NCI-H2081 (cell line): Measurements from ENCODE around the gene DNAJB6.

Source experiments
- DNase-seq, 2 experiments: peaks; one replicate each; lab custom pipeline; 2025; lab: John Stamatoyannopoulos, UW

The DNAJB6 gene

DNA sequence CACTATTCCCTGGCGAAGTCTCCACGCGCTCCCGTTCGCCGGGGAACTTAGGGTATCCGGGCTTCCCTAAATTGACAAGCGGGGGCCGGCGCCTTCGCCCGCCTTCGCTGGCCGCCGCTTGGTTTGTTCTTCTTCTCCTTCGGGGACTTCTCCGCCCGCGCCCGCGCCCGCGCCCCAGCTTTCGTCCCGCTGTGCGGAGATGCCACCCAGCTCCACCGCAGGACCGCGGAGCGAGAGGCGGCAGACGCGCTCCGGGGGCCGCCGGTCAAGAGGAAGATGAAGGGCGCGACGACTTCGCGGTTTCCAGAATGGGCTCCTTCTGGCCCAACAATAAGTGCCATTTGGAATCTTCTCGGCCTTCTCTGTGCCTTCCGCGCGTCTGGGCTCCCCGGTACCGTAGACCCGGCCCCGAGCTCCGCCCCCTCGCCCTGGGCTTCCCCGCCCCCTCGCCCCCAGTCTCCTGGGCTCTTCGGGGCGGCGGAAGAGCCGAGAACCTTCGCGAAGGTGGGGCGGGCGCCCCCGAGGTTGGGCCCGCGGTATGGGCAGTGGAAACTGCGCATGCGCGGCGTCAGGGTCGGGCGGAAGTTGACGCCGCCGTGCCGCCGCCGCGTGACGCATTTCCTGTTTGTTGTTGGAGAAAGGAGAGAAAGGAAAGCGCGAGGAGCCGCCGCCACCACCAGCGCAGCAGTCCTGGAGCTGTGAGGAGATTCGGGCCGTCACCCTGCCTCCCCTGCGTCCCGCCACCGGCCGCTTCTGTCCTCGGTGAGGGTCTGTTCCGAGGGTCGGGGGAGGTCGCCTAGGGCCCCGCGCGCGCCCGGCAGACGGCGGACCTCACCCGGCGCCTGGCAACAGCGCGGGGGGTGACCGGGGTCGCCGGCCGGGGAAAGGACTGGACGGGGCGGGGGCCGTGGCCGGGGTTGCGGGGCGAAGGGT lies at the start of gene DNAJB6:
TSS of gene DNAJB6 (plus strand) at position 622 of the 933 bp plus-strand sequence. CDS start 21,569 bp downstream, outside the sequence.
- DNase-seq: peak; percentile 92 to 95

DNA sequence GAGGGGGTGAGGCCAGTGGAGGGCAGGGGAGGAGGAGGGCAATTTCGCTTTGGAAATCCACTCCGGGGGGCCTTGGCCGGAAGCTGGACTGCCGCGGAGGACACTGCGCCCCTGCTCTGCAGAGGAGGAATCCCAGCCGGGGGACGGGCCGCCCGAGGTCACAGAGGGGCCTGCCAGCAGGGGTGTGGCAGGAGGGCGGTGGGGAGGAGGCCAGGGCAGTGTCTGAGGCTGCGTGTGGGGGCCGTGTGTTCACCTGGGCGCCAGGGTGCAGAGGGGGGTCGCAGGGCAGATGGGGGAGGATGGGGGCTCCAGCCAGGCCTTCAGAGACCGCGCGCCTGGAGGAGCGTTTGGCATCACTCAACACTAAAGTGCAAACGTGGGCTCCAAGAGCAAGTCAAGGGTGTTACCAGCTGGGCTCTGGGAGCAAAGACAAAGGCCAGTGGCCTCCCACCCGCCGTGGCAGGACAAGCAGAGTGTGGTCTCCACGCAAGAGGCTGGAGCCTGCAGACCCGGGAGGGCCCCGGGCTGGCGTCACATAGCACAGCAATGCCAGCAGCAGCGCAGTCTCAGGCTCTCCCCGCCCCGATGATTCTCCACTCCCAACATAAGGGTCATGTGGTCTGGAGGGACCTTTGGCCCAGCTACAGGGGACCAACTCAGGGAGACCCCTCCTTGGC lies 45.3 kb upstream of the DNAJB6 start:
- DNase-seq: no peak

DNA sequence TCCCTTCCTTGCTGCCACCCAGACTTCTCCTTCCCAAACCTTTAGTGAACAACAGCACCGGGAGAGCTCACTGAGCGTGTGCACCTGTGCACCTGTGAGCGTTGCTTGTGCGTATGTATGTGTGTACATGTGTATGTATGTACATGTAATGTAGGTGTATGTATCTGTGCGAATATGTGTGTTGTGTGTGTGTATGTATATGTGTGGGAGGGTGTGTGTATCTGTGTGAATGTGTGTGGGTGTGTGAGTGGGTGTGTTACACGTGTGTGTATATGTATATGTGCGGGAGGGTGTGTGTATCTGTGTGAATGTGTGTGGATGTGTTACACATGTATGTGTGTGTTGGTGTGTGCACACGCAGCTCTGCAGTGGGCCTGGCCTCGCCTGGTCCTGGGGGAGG lies 44.5 kb upstream of the DNAJB6 start:
- no peak for DNase-seq

DNA sequence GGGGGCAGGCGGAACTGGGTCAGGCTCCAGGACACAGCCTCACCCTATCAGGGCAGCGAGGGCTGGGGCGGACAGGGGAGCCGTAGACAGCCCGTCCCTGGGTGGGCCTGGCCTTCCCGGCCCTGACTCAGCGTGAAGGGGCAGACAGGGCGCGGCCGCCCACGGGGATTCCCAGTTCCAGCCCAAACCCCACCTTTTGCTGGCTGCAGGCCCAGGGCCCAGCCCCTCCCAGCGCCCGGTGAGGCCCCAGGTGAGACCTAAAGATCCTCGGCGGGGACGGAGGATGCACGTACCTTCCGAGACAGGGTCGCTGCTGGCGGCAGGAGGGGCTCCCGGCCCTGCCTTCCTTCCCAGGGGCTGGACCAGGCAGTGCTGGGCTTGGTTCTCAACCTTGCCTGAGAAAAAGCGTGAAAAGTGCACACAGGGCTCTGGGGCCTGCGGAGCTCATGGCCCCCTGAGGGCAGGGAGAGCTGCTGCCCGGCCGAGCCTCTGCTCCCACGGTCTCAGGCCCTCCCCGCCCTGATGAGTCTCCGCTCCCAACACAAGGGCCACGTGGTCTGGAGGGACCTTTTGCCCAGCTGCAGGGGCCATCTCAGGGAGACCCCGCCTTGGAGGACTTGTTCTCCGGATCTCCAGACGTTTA lies 43.9 kb upstream of the DNAJB6 start:
- DNase-seq: no peak

DNA sequence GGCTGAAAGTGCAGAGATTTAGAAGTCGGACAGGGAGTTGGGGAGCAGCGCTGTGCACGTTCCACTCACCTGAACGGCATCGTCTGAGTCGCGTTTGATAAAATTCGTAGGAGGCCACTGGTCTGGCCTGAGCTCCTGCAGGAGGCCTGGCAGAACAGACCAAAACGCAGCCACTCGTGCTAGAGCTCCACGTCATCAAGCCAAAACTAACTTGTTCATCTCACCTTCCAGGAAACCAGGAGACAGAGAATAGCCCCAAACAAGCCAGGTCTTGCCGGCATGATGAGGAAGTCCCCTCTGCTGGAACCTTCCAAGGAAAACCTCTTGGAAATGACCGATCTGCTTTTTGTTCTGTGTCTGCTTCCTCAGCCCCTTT lies 43.4 kb upstream of the DNAJB6 start:
- no peak for DNase-seq

DNA sequence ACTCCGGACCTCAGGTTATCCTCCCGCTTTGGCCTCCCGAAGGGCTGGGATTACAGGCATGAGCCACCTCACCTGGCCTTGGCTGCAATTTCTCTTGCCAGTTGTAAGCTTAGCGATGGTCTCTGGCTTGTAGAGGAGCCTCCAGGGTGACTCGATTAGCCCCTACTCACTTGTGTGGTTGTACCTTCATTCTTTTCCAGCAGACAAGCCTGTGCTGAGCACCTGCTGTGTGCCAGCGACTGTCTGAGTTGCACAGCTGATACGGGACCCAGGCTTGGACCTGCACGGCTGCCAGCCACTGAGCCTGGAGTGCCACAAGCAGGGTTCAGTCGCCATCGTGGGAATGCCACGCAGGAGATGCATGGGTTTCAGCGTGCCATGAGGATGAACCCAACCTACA lies 42.0 kb upstream of the DNAJB6 start:
- no peak for DNase-seq

DNA sequence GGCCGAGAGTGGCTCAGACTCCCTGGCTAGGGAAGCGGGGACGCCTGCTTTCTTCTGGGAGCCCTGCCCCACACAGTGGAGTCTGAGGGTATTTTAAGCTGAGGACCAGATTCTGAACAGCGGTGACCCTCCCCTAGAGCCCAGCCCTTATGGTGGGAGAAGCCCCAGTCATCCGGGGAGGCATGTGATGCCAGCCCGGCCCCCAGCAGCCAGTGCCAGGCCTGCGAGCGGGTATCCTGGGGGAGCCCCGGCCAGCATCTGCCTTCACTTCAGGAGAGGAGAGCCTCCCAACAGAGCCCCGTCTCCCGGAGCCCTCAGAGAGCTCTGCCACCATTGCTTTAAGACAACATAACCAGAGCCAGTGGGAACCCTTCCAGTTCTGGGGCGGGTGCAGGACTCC lies 41.5 kb upstream of the DNAJB6 start:
- no peak for DNase-seq

DNA sequence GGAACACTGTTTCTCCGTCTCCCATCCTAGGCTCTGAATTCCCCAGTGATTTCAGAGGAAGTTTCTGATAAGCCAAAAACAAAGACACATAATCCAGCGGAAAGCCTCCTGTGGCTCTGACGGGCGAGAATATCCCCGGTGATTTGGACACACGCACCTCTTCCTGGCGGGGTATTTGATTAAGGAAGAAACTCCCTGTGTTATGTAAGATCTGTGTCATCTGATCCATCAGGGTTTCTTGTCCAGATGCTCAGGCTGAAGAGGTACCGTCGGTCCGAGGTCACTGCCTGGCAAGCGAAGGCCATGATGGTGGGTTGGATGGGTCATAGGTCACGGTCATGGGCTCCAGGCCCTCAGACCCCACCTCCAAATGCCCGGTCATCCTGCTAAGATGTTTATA lies 39.6 kb upstream of the DNAJB6 start:
- no peak for DNase-seq

DNA sequence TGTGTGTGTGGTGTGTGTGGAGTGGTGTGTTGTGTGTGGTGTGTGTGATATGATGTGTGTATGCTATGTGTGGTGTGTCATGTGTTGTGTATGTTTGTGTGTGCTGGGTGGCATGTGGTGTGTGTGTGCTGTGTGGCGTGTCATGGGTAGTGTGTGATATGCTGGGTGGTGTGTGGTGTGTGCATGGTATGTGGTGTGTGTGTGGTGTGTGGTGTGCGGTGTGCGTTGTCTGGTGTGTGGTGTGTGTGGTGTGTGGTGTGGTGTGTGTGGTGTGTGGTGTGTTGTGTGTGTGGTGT lies 37.5 kb upstream of the DNAJB6 start:
- DNase-seq: no peak

DNA sequence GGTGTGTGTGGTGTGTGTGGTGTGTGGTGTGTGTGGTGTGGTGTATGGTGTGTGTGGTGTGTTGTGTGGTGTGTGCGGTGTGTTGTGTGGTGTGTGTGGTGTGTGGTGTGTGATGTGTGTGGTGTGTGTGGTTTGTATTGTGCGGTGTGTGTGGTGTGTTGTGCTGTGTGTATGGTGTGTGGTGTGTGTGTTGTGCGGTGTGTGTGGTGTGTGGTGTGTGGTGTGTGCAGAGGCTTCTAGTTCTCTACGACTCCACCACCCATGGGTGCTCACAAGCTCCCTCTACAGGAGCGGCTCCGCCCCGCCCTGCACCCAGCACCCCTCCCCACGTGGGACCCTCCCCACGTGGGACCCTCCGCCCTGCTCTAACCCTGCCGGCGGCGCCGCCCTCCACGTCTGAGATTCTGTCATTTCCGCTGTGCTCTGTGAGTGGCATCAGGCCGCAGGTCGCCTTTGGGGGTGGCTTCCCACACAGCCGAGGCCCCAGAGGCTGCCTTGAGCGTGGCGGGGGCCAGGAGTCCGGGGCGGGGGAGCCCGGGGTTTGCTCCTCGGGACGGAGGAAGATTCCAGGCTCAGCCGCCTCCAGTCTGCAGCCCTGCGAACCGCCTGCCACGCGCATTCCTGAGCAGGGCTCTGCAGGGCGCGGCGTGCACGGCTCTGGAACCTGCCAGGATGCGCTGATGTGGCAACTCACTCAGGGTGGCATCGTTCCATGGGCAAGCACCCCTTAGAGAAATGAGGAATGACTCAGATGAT lies 37.0 kb upstream of the DNAJB6 start:
- DNase-seq: no peak

DNA sequence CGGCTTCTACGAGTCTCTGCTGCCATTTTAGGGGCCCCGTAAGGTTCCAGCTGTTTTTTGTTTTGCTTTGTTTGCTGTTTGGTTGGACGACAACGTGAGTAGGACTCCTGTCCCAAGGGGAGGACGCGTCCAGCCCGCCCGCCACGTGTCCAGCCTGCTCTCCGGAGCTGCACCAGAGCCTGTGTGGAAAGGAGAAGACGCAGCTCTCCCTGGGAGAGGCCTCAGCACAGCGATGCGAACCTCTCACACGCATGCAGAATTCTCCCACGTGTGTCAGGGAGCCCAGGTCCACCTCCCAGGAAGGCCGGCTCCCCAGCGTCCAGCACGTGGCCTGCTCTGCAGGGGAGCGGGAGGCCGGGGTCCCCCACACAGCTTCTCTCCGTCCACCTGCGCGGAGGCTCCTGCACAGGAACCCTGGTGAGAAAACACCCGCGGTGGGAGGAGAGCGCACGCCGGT lies 36.4 kb upstream of the DNAJB6 start:
- DNase-seq: no peak

DNA sequence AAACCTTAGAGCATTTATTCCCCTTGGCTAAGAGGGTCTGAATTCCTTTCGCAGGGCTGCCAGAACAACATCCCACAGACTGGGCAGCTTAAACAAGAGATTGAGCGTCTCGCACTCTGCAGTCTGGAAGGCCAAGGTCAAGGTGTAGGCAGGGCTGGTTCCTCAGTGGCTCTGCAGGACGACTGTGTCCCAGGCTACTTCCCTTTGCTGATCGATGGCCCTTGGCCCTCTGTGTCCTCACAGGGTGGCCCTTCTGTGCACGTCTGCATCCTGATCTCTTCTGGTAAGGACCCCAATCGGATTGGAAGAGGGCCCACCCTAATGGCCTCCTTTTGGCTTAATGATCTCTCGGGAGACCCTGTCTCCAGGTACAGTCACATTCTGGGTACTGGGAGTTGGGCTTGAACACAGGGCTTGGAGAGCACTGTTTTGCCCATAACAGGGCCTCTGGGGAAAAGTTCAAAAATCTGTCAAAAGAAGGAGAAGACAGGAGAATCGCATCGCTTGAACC lies 35.1 kb upstream of the DNAJB6 start:
- DNase-seq: no peak

DNA sequence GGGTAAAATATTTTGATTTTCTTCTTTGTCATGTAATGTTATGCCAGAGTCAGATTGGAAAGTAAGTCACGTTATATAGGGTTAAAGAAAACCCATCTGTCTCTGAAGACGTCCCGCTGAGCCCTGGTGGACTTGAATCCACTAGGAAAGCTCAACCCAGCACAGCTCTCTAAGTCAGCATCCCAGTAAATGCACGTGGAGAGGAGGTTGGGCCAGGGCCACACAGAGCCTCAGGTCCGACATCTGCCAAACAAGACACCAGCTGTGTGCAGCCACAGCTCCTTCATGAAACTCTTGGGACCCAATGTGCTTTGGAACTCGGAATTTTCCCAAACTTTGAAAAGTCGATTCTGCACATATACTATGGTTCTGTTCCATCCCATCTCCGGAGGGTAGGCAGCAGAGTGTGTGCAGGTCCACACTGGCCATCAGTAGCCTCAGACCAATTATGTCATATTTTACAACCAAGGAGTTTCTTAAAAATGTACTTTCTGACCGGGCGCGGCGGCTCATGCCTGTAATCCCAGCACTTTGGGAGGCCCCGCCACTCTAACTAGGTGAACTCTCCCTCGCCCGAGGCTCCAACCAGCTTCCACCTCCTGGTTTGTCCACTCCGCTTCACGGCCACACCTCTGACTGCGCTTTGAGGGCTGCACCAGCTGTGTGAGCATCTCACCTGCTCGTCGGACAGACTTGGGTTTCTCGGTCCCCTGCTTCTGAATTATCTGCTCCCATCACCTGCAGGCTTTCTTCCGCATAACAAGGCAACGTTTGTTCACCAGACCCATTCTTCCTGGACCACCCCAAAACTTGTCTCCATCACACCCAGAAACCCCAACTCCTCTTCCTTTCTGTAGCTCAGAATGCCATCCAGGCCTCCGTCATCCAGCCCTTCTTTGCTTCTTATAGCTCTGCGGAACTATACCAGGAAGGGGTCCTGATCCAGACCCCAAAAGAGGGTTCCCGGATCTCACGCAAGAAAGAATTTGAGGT lies 29.7 kb upstream of the DNAJB6 start:
- DNase-seq: no peak

DNA sequence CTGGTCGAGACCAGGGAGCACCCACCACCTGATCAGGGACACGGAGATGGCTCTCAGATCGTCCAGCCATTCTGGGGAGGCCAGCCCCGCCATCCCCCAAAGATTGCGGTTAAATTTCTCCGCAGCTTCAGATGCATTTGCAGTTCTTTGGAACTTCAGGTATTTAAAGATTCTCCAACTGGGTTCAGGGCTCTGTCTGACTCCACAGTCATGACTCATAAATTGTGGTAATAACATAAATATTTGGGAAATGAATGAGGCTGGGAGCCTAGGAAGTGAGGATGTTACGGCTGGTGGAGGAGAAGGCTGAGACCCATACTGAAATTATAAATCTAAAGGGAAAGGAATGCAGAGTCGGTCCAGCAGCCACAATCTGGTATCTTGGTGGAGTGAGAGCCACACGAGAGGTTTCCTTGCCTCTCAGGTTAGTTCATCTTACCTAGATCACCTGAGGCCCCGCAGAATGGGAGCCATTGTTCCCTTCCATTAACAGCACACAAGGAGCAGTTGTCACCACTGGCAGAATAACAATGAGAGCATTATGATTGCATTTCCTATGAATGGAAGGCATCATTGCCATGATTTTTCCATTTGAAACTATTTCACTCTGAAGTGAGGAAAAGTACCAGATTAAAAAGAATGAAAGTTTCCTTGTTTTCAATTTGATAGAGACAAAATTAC lies 26.7 kb upstream of the DNAJB6 start:
- DNase-seq: no peak

DNA sequence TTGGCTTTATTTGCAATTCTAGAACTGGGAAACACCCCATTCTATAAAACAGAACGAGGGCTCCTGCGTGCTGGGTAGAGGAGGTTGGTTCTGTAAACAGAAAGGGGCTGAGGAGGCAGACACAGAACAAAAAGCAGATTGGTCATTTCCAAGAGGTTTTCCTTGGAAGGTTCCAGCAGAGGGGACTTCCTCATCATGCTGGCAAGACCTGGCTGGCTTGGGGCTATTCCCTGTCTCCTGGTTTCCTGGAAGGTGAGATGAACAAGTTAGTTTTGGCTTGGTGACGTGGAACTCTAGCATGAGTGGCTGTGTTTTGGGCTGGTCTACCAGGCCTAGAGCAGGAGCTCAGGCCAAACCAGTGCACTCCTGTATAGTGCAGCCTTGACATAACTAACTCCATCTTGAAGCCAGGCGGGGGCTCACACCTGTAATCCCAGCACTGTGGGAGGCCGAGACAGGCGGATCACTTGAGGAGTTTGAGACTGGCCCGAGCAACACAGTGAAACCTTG lies 26.1 kb upstream of the DNAJB6 start:
- DNase-seq: no peak

DNA sequence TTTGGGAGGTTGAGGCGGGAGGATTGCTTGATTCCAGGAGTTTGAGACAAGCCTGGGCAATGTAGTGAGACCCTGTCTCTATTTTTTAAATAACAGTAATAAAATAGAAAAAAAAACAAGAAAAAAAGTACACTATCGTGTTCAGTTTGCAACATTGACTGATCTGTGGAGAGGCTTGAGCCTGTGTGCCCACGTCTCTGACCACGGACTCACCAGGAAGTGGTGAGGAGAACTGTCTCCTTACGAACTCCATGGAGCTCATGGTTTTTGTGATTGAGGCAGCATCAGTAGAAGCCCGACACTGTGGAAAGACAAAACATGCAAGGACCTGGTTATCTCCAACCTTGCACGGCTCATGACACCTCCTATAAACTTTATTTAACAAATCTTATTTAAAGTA lies 23.9 kb upstream of the DNAJB6 start:
- no peak for DNase-seq

DNA sequence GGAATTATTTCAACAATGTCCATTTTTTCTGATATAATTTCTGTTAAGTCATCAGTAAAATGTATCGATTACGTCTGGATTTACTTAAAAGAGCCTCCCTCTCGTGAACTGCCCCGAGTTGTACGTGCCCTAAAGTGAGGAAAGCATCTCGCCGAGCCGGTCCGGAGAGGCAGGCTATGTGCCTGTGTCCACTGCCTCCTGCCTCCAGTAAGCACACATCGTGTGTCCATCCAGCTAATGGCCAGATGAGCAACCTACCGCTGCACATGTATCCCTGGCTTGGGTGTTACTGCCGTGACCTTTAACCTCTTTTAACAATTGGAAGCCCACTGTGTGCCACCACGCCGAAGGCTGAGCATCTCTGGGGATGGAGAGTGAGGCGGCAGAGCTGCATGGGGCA lies 23.2 kb upstream of the DNAJB6 start:
- no peak for DNase-seq

DNA sequence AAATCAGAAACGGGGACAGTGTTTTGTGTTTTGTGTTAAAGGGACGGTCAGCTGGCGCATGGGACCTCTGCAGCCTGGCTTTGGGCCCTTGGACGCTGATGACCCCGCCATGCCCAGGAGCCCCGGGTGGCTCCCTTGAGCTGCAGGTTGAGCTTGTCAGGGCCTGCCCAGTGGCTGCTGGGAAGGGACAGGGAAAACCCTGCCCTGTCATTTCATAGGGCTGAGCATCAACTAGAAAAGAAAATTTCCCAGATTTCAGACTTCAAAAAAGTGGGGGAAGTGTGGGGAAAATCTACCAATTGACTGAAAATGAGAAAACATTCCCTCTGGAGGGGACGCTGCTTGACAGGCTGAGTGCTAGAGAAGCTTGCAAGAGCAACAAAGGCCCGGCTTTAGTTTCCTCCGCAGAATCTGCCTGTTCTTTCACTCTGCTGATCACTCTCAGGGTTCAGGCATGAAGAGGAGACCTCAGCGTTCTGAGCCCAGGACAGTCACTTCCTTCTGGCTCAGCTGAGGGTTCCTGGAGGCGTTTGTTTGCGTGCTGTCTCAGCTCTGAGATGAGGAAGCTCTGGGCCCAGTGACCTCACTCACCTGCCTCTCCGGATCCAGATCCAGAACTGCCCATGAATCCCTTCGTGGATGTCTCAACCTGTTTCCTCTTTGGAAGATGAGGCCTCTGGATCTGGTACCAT lies 18.6 kb upstream of the DNAJB6 start:
- no peak for DNase-seq

DNA sequence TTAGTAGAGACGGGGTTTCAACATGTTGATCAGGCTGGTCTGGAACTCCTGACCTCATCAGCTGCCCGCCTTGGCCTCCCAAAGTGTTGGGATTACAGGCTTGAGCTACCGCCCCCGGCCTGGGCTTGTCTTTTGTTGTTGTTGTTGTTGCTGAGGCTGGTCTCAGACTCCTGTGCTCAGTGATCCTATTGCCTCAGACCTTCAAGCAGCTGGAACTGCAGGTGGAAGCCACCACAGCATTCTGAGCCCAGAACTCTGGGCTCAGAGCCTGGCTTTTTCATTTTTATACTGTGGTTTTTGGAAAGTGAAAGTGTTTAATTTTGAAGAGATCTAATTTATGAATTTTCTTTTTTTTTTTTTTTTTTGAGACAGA lies 16.2 kb upstream of the DNAJB6 start:
- DNase-seq: no peak

DNA sequence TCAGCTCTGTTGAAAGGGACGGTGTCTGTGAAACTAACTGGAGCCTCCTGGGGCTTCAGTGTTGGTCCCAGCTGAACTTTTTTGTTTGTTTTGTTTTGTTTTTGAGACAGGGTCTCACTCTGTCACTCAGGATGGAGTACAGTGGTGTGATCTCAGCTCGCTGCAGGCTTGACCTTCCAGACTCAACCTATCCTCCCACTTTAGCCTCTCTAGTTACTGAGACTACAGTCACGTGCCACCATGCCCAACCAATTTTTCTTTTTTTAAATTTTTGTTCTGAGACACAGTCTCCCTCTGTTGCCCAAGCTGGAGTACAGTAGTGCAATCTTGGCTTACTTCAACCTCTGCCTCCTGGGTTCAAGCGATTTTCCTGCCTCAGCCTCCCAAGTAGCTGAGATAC lies 13.4 kb upstream of the DNAJB6 start:
- DNase-seq: no peak
